HG03520 (cell line): Measurements from ENCODE around the gene ALKBH5.

Source experiments
- ATAC-seq: cut with Tn5 transposase; IDR thresholded peaks from one replicate; pipeline ENCODE4 v1.9.1; 2021; ENCODE audit warnings: mild to moderate bottlenecking, moderate library complexity; ENCODE audit not compliant: unreplicated experiment

The ALKBH5 gene

GRCh38 chr17:18257982-18258355, 74.3 kb downstream of the ALKBH5 start:
- no peak for ATAC-seq

- ATAC-seq, result no peak
Observed at GRCh38 chr17:18258356-18259038, 74.9 kb downstream of the ALKBH5 start, which contains the start of gene FLII. TSS of gene FLII (minus strand) at chr17:18258738. CDS start at chr17:18258690, 48 bp downstream.
